ENCODE data around the gene TNN. TPM values are rescaled to one million over a fixed set of nuclear protein-coding genes. Genes with fewer than 3 reads are reported as not detected.

TNN gene
- total and polyA plus RNA-seq, 5 donors from 2014 or later, result 0.09 TPM; not detected in 4

GRCh38 chr1:175080030-175080429 is 12.4 kb downstream of the TNN start:
- Histone ChIP-seq H3K9me3 (ENCODE audit: control insufficient read depth in 2 of 2, low read length in 2 of 2) (no peaks in the 10 kb centered on the region), H3K4me1 (ENCODE audit: control insufficient read depth, insufficient read depth, low read length, poor library complexity, severe bottlenecking) (no peaks in the 10 kb centered on the region), H3K36me3 (ENCODE audit: control insufficient read depth, insufficient read depth, low read length) (no peaks in the 10 kb centered on the region), H3K27me3 (ENCODE audit: control insufficient read depth, insufficient read depth, low read length) (peaks cover 5% of the 10 kb centered on the region), H3K4me3 (ENCODE audit: low read depth, low read length) (no peak overlapping the region), H3K27ac (ENCODE audit: insufficient read depth, low read length, poor library complexity, severe bottlenecking) (no peak overlapping the region)
- no peaks in the 10 kb centered on the region for H3K36me3 Mint-ChIP-seq
- no peak overlapping the region for H3K4me3 Mint-ChIP-seq
- H3K4me1 Mint-ChIP-seq, result peaks cover 0 to 1% (median 0%) of the 10 kb centered on the region in 4 donors
- peaks cover 10% of the 10 kb centered on the region for H3K27me3 Mint-ChIP-seq
- DNase-seq, result no peak
- ATAC-seq (ENCODE audit: low read depth in 2 of 2), result no peak
- H3K9me3 Mint-ChIP-seq, result no peaks in the 10 kb centered on the region
- H3K27ac Mint-ChIP-seq, result no peak overlapping the region

- Histone ChIP-seq H3K4me1 (ENCODE audit: control insufficient read depth, insufficient read depth, low read length, poor library complexity, severe bottlenecking) (no peaks in the 10 kb centered on the region), H3K27ac (ENCODE audit: insufficient read depth, low read length, poor library complexity, severe bottlenecking) (no peak overlapping the region), H3K4me3 (ENCODE audit: low read depth, low read length) (no peak overlapping the region), H3K36me3 (ENCODE audit: control insufficient read depth, insufficient read depth, low read length) (no peaks in the 10 kb centered on the region), H3K27me3 (ENCODE audit: control insufficient read depth, insufficient read depth, low read length) (peaks cover 5% of the 10 kb centered on the region), H3K9me3 (ENCODE audit: control insufficient read depth in 2 of 2, low read length in 2 of 2) (no peaks in the 10 kb centered on the region)
- H3K27me3 Mint-ChIP-seq, result peaks cover 7% of the 10 kb centered on the region
- no peak for ATAC-seq (ENCODE audit: low read depth in 2 of 2)
- H3K36me3 Mint-ChIP-seq, result no peaks in the 10 kb centered on the region
- peaks cover 0 to 1% (median 0%) of the 10 kb centered on the region in 4 donors for H3K4me1 Mint-ChIP-seq
- H3K4me3 Mint-ChIP-seq, result no peak overlapping the region
- H3K9me3 Mint-ChIP-seq, result no peaks in the 10 kb centered on the region
- peak overlapping the region in 1 of 3 donors; percentile 9 for H3K27ac Mint-ChIP-seq
- DNase-seq, result no peak
Observed at GRCh38 chr1:175081983-175082382, 14.3 kb downstream of the TNN start.

DNA sequence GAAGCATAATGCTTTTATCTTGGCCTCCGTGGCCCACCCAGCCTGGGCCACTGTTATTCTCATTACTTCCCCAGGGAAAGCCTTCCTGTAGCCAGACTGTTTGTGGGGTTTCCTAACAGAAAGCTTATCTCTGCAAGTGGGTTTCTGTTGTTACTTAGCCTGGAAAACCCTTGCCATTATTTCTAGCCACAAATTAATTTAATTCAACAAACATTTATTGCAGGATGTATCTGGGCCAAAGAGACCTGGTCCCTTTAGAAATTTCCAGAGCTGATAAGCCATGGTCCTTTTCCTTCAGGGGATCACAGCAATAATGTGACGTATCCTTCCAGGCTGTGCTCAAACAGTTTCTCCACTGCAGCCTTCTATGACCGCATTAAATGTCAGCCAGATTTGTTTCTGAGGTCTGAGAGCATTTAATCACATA is 20.9 kb downstream of the TNN start:
- no peaks in the 10 kb centered on the region for H3K36me3 ChIP-seq (ENCODE audit: control insufficient read depth, insufficient read depth, low read length)
- DNase-seq (no peak), ATAC-seq (ENCODE audit: low read depth in 2 of 2) (no peak)
- Mint-ChIP-seq H3K27ac (no peak overlapping the region), H3K4me3 (no peak overlapping the region), H3K4me1 (peaks cover 0 to 1% (median 0%) of the 10 kb centered on the region in 4 donors), H3K9me3 (no peaks in the 10 kb centered on the region), H3K36me3 (no peaks in the 10 kb centered on the region), H3K27me3 (peaks cover 4% of the 10 kb centered on the region)
- no peaks in the 10 kb centered on the region for H3K9me3 ChIP-seq (ENCODE audit: control insufficient read depth in 2 of 2, low read length in 2 of 2)
- peaks cover 6% of the 10 kb centered on the region for H3K27me3 ChIP-seq (ENCODE audit: control insufficient read depth, insufficient read depth, low read length)
- H3K27ac ChIP-seq (ENCODE audit: insufficient read depth, low read length, poor library complexity, severe bottlenecking), result no peak overlapping the region
- H3K4me1 ChIP-seq (ENCODE audit: control insufficient read depth, insufficient read depth, low read length, poor library complexity, severe bottlenecking), result no peaks in the 10 kb centered on the region
- no peak overlapping the region for H3K4me3 ChIP-seq (ENCODE audit: low read depth, low read length)

DNA sequence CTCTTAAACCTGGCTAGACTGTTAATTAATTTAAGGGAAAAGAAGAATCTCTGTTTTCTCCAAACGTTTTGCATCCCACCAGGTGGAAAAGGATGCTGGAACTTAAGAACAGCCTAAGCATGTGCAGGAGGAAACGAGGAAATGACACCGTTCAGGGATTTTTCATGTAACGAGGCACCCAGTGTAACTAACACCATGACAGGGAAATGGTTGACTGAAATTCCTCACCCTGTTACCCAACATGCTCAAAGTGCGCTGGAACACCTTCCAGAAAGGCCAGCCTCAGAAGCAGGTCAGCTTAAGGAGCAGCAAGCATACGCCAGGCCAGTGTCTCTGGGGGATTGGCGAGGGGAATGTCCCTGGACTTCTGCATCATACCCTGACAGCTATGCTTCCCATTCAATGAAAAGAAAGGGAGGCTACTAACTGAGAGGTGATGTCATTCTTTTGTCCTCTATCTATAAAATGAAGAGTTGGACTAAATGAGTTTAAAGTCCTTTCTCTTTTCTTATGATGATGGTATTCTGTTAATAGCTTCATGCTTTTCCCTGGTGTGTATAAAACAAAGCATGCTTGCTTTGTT is 21.6 kb downstream of the TNN start:
- ATAC-seq (ENCODE audit: low read depth in 2 of 2) (no peak), DNase-seq (no peak)
- Mint-ChIP-seq H3K9me3 (no peaks in the 10 kb centered on the region), H3K4me3 (no peak overlapping the region), H3K27me3 (peaks cover 4% of the 10 kb centered on the region), H3K4me1 (no peaks in the 10 kb centered on the region), H3K27ac (no peak overlapping the region), H3K36me3 (no peaks in the 10 kb centered on the region)
- no peak overlapping the region for H3K27ac ChIP-seq (ENCODE audit: insufficient read depth, low read length, poor library complexity, severe bottlenecking)
- H3K36me3 ChIP-seq (ENCODE audit: control insufficient read depth, insufficient read depth, low read length), result no peaks in the 10 kb centered on the region
- no peak overlapping the region for H3K4me3 ChIP-seq (ENCODE audit: low read depth, low read length)
- no peaks in the 10 kb centered on the region for H3K9me3 ChIP-seq (ENCODE audit: control insufficient read depth in 2 of 2, low read length in 2 of 2)
- no peaks in the 10 kb centered on the region for H3K4me1 ChIP-seq (ENCODE audit: control insufficient read depth, insufficient read depth, low read length, poor library complexity, severe bottlenecking)
- H3K27me3 ChIP-seq (ENCODE audit: control insufficient read depth, insufficient read depth, low read length), result peaks cover 6% of the 10 kb centered on the region

DNA sequence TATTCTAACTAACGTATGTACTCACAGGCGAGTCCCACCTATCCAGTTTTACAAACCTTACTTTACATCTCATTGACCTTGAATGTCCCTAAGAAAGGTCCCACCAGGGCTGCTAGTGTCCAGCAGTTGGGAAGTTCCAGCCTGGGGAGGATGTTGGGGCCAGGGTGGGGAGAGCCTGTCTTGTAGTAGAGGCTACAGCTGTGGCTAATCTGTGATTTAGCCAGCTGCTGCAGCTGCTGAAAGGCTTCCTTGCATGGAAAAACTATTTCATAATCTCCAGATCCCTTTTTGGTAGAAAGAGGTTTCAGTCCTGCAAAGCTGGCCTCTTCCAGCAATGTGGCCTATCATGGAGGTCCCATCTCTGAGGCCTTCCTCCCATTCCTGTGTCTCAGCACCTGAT is 23.1 kb downstream of the TNN start:
- Mint-ChIP-seq H3K27me3 (peaks cover 14% of the 10 kb centered on the region), H3K4me3 (no peak overlapping the region), H3K4me1 (no peaks in the 10 kb centered on the region), H3K9me3 (no peaks in the 10 kb centered on the region), H3K36me3 (no peaks in the 10 kb centered on the region), H3K27ac (no peak overlapping the region)
- H3K27me3 ChIP-seq (ENCODE audit: control insufficient read depth, insufficient read depth, low read length), result peaks cover 6% of the 10 kb centered on the region
- no peaks in the 10 kb centered on the region for H3K9me3 ChIP-seq (ENCODE audit: control insufficient read depth in 2 of 2, low read length in 2 of 2)
- H3K27ac ChIP-seq (ENCODE audit: insufficient read depth, low read length, poor library complexity, severe bottlenecking), result no peak overlapping the region
- ATAC-seq (ENCODE audit: low read depth in 2 of 2) (no peak), DNase-seq (no peak)
- no peaks in the 10 kb centered on the region for H3K4me1 ChIP-seq (ENCODE audit: control insufficient read depth, insufficient read depth, low read length, poor library complexity, severe bottlenecking)
- H3K4me3 ChIP-seq (ENCODE audit: low read depth, low read length), result no peak overlapping the region
- no peaks in the 10 kb centered on the region for H3K36me3 ChIP-seq (ENCODE audit: control insufficient read depth, insufficient read depth, low read length)

- H3K9me3 Mint-ChIP-seq, result no peaks in the 10 kb centered on the region
Observed at GRCh38 chr1:175094626-175095025, 27.0 kb downstream of the TNN start.

DNA sequence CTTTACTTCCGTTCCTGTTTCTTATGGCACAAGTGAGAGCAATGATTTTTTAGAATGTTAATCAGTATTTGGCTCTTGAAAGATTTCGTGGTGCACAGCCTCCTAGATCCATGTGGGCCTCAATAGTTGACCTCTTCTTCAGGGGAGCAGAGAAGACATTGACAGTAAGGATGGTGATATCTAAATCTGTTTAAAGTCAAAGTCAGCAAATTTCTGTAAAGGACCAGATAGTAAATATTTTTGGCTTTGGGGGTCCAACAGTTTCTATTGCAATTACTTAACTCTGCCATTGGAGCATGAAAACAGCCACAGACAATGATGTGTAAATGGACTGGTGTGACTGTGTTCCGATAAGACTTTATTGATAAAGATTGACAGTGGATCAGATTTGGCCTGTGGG is 27.4 kb downstream of the TNN start:
- Mint-ChIP-seq H3K27me3 (peaks cover 10% of the 10 kb centered on the region), H3K27ac (peak overlapping the region in 1 of 3 donors; percentile 9), H3K36me3 (no peaks in the 10 kb centered on the region), H3K4me1 (no peaks in the 10 kb centered on the region), H3K9me3 (no peaks in the 10 kb centered on the region), H3K4me3 (no peak overlapping the region)
- no peaks in the 10 kb centered on the region for H3K36me3 ChIP-seq (ENCODE audit: control insufficient read depth, insufficient read depth, low read length)
- DNase-seq (no peak), ATAC-seq (ENCODE audit: low read depth in 2 of 2) (no peak)
- no peaks in the 10 kb centered on the region for H3K9me3 ChIP-seq (ENCODE audit: control insufficient read depth in 2 of 2, low read length in 2 of 2)
- no peak overlapping the region for H3K27ac ChIP-seq (ENCODE audit: insufficient read depth, low read length, poor library complexity, severe bottlenecking)
- peaks cover 4% of the 10 kb centered on the region for H3K27me3 ChIP-seq (ENCODE audit: control insufficient read depth, insufficient read depth, low read length)
- H3K4me3 ChIP-seq (ENCODE audit: low read depth, low read length), result no peak overlapping the region
- no peaks in the 10 kb centered on the region for H3K4me1 ChIP-seq (ENCODE audit: control insufficient read depth, insufficient read depth, low read length, poor library complexity, severe bottlenecking)

More at GRCh38 chr1:175094626-175095025, 27.0 kb downstream of the TNN start:
- H3K27ac Mint-ChIP-seq, result peak overlapping the region in 1 of 3 donors; percentile 9
- H3K9me3 ChIP-seq (ENCODE audit: control insufficient read depth in 2 of 2, low read length in 2 of 2), result no peaks in the 10 kb centered on the region
- no peaks in the 10 kb centered on the region for H3K36me3 Mint-ChIP-seq
- no peaks in the 10 kb centered on the region for H3K4me1 ChIP-seq (ENCODE audit: control insufficient read depth, insufficient read depth, low read length, poor library complexity, severe bottlenecking)
- H3K27me3 ChIP-seq (ENCODE audit: control insufficient read depth, insufficient read depth, low read length), result peaks cover 4% of the 10 kb centered on the region
- no peaks in the 10 kb centered on the region for H3K36me3 ChIP-seq (ENCODE audit: control insufficient read depth, insufficient read depth, low read length)
- ATAC-seq (ENCODE audit: low read depth in 2 of 2), result no peak
- no peak overlapping the region for H3K27ac ChIP-seq (ENCODE audit: insufficient read depth, low read length, poor library complexity, severe bottlenecking)
- no peaks in the 10 kb centered on the region for H3K4me1 Mint-ChIP-seq
- DNase-seq, result no peak
- H3K27me3 Mint-ChIP-seq, result peaks cover 10% of the 10 kb centered on the region
- H3K4me3 Mint-ChIP-seq, result no peak overlapping the region
- H3K4me3 ChIP-seq (ENCODE audit: low read depth, low read length), result no peak overlapping the region

DNA sequence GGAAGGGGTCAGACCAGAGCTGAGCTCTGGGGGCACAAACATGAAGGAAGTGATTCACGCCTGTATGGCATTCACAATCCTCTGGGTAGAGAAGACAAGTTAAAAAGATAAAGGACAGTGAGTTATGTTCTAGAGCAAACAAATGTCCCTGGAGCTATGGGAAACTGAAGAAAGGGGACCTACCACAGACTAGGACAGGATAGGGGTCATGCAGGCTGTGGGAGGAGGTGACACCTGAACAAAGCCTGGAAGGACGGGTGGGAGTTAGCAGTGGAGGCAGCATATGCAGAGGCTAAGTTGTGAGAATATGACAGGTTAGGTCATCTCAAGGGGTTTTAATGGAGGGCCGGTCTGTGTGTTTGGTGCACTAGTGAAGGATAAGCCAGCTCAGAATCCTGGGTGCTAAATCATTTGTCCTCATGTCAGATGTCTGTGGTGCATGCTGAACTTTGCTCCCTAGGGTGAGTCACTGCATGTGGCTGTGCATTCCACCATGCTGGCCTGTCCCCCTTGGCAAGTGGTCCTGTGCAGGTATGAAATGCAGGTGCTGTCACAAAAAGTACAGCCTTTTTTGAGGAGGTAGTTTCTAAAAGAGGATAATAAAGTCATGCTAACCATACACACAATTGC is 28.5 kb downstream of the TNN start:
- H3K27me3 Mint-ChIP-seq, result peaks cover 10% of the 10 kb centered on the region
- DNase-seq (no peak), ATAC-seq (ENCODE audit: low read depth in 2 of 2) (no peak)
- Histone ChIP-seq H3K27ac (ENCODE audit: insufficient read depth, low read length, poor library complexity, severe bottlenecking) (no peak overlapping the region), H3K9me3 (ENCODE audit: control insufficient read depth in 2 of 2, low read length in 2 of 2) (no peaks in the 10 kb centered on the region), H3K4me3 (ENCODE audit: low read depth, low read length) (no peak overlapping the region), H3K4me1 (ENCODE audit: control insufficient read depth, insufficient read depth, low read length, poor library complexity, severe bottlenecking) (no peaks in the 10 kb centered on the region), H3K27me3 (ENCODE audit: control insufficient read depth, insufficient read depth, low read length) (peaks cover 4% of the 10 kb centered on the region), H3K36me3 (ENCODE audit: control insufficient read depth, insufficient read depth, low read length) (no peaks in the 10 kb centered on the region)
- no peak overlapping the region for H3K4me3 Mint-ChIP-seq
- no peaks in the 10 kb centered on the region for H3K9me3 Mint-ChIP-seq
- H3K36me3 Mint-ChIP-seq, result no peaks in the 10 kb centered on the region
- H3K4me1 Mint-ChIP-seq, result no peaks in the 10 kb centered on the region
- H3K27ac Mint-ChIP-seq, result no peak overlapping the region
